ENCODE measurements around the gene COQ8B.
A peak's percentile ranks its signal among the peaks of the same experiment; 100 is the strongest.
"Not testable (repeated sequence)": the region's sequence is repeated elsewhere in the genome, so short reads cannot be mapped to it uniquely, and the experiment has no call there.

The COQ8B gene

GRCh38 chr19:40716482-40717324 is at the start of gene COQ8B, which contains the start of gene ITPKC:
Gene COQ8B, minus strand, starts transcription at chr19:40716886. Its CDS starts 2,254 bp downstream, at chr19:40714632.
Gene ITPKC, plus strand, starts transcription at chr19:40717112. Its CDS starts 24 bp downstream, at chr19:40717136.
- DNase-seq (ENCODE audit: low read depth): peak; percentile 86

- not testable (repeated sequence) for DNase-seq (ENCODE audit: low read depth)
These were observed 49.7 kb upstream of the COQ8B start for GRCh38 chr19:40766385-40766784.

DNA sequence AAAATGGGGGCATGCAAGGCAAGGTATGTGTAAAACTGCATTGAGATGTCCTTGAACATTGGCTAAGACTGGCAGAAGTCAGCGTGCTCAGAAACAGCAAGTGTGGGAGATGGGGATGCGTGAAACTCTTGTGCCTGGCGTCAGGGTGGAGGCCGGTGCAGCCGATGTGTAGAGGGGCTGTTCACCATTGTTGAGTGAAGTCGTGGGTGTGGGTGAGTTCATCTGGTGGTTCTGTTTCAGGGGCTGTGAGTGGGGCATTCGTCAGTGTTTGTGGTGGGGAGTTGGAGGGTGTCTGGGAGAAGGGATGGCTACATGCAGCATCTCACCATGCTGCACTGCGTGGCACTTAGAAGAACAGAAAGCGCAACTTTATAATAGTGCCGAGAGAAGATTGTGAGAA is 47.3 kb upstream of the COQ8B start:
- no peak for DNase-seq (ENCODE audit: low read depth)

DNA sequence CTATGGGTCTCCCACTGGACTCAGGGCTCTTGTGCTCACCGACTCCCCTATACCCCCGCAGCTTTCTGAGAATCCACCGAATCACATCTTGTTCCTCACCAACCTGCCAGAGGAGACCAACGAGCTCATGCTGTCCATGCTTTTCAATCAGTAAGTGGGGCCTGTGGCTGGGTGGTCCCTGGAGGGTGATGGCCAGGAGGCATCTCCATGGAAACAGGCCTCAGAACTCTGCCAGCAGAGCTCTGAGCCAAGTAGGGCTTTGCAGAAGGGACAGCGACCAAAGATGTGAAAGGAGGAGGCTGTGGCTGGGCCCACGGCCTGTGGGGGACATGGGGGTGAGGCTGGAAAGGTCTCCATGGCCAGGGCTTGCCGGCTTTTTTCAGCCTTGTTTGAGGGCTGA is 46.8 kb upstream of the COQ8B start:
- DNase-seq (ENCODE audit: low read depth): no peak

GRCh38 chr19:40762754-40763470 is 46.2 kb upstream of the COQ8B start:
- DNase-seq (ENCODE audit: low read depth): no peak

GRCh38 chr19:40759352-40759751 is 42.7 kb upstream of the COQ8B start:
- no peak for DNase-seq (ENCODE audit: low read depth)

GRCh38 chr19:40758491-40758890 is 41.8 kb upstream of the COQ8B start:
- DNase-seq (ENCODE audit: low read depth): no peak

DNA sequence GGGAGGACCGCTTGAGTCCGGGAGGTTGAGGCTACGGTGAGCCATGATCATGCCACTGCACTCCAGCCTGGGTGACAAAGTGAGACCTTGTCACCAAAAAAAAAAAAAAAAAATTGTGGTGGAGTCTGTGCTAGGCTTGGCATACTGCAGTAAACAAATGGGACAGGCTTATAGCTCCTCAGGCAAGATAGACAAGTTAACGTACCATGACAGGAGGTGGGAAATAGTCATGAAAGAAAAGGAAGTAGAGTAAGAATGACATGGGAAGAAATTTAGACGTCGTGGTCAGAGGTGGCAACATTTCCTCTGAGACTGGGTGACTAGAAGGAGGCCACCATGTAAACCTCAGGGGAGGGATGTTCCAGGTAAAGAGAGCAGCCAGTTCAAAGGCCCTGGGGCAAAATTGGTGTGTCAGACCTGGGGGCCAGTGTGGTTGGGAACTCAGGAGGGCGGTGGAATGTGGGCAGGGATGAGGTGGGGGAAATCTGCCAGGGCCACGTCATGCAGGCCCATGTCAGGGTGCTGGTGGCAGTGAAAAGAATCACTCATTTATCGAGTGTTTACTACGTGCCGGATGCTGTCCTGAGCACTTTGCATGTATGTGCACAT is 39.9 kb upstream of the COQ8B start:
- no peak for DNase-seq (ENCODE audit: low read depth)

GRCh38 chr19:40755791-40756190 is 39.1 kb upstream of the COQ8B start:
- no peak for DNase-seq (ENCODE audit: low read depth)

- DNase-seq (ENCODE audit: low read depth): no peak
These were observed 38.5 kb upstream of the COQ8B start for GRCh38 chr19:40755248-40755624.

DNA sequence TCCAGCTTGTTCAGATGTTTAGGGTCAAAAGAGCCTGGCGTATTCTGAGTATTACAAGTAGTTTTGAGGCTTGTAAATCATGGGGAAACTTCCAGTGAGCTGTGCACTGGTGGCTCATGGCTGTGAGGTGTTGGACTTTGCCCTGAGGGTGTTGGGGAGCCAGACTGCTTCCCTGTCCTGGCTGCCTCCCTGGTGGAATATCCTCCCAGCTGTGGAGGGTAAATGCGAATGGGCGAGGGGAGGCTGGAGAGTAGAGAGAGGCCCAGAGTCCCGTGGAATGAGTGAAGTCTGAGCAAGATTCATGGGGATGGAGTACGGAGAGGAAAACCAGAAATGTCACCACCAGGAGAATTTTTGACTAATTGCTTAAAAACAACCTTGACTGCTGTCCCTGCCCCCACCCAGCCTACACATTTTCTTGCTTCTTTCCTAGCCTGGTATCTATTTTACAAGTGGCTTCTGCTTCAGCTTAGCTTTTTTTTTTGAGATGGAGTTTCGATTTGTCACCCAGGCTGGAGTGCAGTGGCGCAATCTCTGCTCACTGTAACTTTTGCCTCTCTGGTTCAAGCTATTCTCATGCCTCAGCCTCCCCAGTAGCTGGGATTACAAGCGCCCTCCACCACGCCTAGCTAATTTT is 38.0 kb upstream of the COQ8B start:
- DNase-seq (ENCODE audit: low read depth): no peak

DNA sequence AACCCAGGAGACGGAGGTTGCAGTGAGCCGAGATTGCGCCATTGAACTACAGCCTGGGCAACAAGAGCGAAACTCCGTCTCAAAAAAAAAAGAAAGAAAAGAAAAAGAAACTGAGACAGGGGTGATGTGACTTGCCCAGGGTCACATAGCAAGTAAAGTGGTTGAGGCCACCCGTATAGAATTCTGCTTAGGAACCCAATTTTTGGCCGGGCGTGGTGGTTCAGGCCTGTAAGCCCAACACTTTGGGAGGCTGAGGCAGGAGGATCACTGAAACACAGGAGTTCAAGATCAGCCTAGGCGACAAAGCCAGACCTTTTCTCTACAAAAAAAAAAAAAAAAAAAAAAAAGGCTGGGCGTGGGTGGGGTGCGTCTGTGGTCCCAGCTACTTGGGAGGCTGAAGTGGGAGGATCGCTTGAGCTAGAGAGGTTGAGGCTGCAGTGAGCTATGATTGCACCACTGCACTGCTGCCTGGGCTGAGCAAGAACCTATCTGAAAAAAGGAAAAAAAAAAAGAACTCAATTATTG is 35.6 kb upstream of the COQ8B start:
- DNase-seq (ENCODE audit: low read depth): no peak

- peak; percentile 94 for DNase-seq (ENCODE audit: low read depth)
These were observed 34.3 kb upstream of the COQ8B start, which contains the start of gene SNRPA for GRCh38 chr19:40750874-40751537. Gene SNRPA, plus strand, starts transcription at chr19:40751203. Its CDS starts 206 bp downstream, at chr19:40751409.

- peak; percentile 99 for DNase-seq (ENCODE audit: low read depth)
These were observed 33.6 kb upstream of the COQ8B start, which contains the start of gene ACTMAP for GRCh38 chr19:40750058-40750873. Gene ACTMAP, minus strand, starts transcription at chr19:40750477. Its CDS starts 674 bp downstream, at chr19:40749803.

DNA sequence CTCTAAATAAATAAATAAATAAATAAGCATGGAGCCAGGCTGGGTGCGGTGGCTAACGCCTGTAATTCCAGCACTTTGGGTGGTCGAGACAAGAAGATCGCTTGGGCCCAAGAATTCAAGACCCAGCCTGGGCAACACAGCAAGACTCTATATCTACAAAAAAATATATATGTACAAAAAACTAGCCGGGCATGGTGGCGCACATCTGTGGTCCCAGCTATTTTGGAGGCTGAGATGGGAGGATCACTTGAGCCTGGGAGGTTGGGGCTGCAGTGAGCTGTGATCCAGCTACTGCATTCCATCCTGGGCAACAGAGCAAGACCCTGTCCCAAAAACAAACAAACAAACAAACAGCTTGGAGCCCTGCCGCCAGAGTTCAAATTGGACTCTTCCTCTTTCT is 30.9 kb upstream of the COQ8B start:
- no peak for DNase-seq (ENCODE audit: low read depth)

DNA sequence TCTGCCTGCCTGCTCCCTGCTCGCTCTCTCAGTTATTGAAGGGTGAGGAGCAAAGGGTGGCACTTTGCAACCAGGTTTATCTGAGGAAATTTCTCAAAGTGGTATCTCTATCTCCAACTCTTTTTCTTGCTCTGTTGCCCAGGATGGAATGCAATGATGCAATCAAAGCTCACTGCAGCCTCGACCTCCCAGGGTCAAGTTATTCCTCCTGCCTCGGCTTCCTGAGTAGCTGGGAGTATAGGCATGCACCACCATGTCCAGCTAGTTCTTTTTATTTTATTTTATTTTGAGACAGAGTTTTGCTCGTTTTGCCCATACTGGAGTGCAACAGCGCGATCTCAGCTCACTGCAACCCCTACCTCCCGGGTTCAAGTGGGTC is 28.7 kb upstream of the COQ8B start:
- no peak for DNase-seq (ENCODE audit: low read depth)

- DNase-seq (ENCODE audit: low read depth): no peak
These were observed 28.1 kb upstream of the COQ8B start for GRCh38 chr19:40744554-40745401.

DNA sequence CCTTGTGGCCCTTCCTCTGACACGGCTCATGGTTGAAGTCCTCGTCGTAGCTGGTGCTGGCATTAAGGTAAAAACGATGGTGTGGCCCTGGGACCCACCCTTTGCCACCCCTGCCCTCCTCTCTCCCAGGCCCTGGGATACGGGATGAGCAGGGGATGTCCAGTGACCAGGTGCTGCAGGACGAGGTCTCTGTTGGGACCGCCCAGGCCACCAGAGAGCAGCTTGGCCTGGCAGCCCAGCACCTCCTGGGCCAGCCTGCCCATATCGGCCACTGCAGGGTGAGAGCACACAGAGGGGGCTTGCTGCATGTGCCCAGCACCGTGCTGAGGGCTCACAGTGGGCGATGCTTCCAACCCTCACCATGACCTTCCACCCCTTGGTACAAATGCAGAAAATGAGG is 27.2 kb upstream of the COQ8B start:
- DNase-seq (ENCODE audit: low read depth): no peak

- DNase-seq (ENCODE audit: low read depth): no peak
These were observed 26.2 kb upstream of the COQ8B start for GRCh38 chr19:40742886-40743285.

GRCh38 chr19:40742477-40742876 is 25.8 kb upstream of the COQ8B start:
- no peak for DNase-seq (ENCODE audit: low read depth)

All from HS-5 (cell line).